Measurements from ENCODE around the gene ABHD1.
A peak's percentile ranks its signal among the peaks of the same experiment; 100 is the strongest.

ABHD1 gene

GRCh38 chr2:27086724-27087593 lies 36.7 kb upstream of the ABHD1 start, which contains the start of gene KHK:
KHK (plus strand) TSS chr2:27086772; CDS start chr2:27087260, 488 bp downstream.
- DNase-seq (ENCODE audit: low read depth) = no peak

- DNase-seq (ENCODE audit: low read depth) = no peak
Observed at GRCh38 chr2:27087823-27088410, 35.7 kb upstream of the ABHD1 start.

GRCh38 chr2:27088634-27089033 lies 35.0 kb upstream of the ABHD1 start:
- no peak for DNase-seq (ENCODE audit: low read depth)

DNA sequence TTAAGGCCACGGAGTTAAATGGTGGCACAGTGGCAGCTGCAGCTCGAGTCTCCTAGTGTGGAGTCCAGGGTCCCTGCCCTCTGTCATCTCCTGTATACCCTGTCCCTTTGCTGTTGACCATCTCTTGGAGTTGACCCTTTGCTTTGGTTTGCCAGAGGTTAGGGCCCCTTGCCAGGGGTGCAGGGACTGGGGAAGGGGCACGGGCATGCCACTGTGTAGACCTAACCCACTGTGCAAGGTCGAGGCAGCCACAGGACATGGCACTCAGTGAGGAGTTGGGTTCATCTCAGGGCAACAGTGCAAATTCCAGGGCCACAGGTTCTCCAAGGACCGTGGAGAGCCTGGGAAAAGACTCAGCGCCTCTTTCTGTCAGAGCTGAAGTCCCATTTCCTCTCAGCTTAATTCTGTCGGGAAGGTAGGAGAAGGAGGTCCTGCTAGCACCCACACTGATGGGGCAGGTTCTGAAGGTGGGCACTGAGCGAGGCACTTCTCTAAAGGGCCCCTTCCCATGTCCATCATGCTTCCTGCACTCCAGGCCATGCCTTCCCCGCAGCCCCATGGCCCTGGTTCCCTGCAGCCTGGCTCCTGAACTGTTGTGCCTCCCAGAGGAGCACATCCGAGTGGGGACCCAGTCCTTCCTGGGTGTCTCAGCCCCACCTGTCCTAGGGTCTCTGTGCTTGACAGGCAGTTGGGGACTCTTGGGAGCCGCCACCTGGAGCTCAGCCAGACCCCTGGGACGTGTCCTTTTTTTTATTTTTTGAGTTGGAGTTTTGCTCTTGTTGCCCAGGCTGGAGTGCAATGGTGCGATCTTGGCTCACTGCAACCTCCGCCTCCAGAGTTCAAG lies 34.3 kb upstream of the ABHD1 start:
- no peak for DNase-seq (ENCODE audit: low read depth)

GRCh38 chr2:27091746-27092695 lies 31.6 kb upstream of the ABHD1 start:
- DNase-seq (ENCODE audit: low read depth) = no peak

DNA sequence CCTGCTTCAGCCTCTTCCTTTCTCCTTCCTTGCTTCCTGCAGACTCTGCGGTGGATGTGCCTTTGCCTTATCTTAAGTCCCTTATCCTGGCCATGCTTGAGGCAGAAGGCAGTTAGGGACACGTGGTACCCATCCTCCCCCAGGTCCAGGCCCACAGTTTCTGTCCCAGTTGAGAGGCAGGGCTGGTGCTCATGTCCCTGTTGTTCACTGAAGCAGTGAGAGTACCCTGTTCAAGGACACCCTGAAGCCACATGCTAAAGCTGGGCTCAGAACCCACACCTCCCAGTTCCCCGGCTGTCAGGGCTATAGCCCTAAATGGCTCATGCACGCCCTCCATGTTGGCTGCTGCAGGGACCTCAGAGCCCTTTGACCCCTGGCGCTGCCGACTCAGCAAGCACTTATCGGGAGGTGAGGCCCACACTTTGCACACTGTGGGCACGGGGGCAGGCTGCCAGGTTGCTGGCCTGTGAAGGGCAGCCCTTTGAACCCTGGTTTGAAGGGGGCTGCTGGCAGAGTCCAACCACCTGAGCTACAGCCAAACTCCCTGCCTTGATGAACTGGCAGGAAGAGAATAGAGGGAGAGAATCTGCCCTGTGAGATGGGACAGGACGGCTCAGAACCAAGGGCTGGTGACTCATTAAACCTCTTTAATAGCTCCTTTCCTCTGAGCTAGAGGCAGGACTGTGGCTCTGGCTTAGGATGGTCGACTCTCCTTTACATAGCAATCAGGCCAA lies 30.8 kb upstream of the ABHD1 start:
- no peak for DNase-seq (ENCODE audit: low read depth)

DNA sequence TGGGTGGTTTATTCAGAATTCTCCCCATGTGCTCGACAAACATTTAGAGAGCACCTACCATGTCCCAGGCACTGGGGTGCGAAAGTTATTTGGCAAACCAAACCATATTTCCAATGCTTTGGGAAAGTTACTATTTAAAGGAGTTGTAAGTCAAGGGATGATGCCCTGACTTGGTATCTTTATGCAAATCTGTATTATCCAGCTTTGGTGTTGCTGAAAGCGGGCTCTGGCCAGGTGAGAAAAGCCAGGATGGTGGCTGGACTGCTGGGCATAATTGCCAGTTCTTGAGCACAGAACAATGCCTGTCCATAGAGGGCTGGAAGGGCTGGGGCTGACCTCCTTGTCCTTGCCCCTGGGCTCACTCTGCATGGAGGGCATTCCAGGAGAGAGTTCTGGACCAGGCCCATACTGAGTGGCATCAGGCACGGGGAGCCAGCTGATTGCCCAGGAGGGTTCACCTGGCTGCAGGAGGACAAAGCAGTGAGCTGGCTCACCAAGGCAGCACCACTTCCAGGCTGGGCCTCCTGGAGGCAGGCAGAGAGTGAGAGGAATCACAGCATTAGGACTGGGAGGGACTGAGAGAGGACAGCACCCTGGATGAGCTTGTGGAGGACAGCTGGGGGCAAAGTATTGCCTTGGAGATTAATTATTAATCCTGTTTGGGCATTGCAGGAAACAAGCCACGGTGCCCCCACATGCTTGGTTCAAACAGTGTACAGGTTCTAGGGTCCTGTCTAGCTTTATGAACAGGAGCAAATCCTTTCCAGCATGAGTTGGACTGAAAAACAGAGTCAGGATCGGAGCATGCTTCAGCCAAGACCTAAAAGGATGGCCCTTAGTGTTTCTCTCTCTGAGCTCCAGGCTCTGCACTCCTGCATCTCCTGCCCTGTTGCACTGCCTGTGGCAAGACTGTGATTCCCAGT lies 29.9 kb upstream of the ABHD1 start:
- no peak for DNase-seq (ENCODE audit: low read depth)

GRCh38 chr2:27094353-27094984 lies 29.1 kb upstream of the ABHD1 start:
- DNase-seq (ENCODE audit: low read depth) = no peak

- DNase-seq (ENCODE audit: low read depth) = no peak
Observed at GRCh38 chr2:27095427-27095744, 28.2 kb upstream of the ABHD1 start.

DNA sequence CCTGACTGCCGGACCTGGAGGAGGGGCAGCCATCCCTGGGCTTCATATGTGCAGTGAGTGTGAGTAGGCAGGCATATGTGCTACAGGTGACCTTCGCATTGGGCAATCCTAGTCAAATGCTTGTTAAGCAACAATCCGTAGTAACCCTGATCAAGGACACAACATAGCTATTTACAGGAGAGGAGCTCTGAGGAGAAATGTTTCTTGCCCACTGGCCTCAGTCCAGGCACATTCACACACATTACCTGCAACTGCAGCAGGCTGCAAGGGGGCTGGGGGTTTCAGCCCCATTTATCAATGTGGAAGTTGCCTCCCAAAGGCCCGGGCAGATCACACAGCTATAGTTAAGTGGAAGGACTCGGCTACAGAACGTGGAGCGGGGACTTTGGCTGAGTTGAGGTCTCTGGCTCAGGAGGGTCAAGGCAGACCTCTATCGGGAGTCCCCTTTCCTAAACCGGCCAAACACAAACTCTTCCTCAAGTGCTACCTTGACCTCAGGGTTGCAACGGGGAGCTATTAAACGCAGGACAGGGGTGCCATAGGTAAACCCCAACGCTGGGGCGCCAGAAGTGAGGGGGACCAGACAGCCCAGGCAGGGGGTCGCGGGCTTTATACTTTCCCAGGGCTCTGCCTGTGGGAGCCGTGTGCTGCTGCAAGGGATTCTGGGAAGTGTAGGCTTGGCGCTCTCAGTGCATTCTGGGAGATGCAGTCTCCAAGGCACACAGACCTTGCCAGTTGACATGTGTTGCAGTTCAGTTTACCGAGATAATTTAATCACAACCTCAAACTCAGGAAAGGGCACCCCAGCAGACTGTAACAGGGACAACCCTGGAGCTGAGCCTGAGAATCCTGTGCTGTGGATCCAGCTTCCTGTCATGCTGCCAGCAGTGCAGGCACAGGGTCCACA lies 27.6 kb upstream of the ABHD1 start:
- DNase-seq (ENCODE audit: low read depth) = peak; percentile 67

- DNase-seq (ENCODE audit: low read depth) = no peak
Observed at GRCh38 chr2:27096748-27097297, 26.8 kb upstream of the ABHD1 start.

DNA sequence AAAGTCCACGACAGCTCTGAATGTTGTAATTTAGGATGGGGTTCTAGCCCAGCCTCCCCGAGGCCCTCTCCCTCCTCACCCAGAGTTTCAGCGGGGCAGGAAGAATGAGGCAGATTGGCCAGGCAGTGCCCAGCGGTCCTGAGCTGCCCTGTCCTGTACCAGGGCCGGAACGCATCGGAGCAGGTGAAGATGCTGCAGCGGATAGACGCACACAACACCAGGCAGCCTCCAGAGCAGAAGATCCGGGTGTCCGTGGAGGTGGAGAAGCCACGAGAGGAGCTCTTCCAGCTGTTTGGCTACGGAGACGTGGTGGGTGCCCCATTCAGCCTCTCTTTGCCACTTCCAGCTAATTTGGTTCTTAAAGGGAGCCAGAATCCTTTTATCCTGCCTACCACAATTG lies 26.3 kb upstream of the ABHD1 start:
- no peak for DNase-seq (ENCODE audit: low read depth)

- DNase-seq (ENCODE audit: low read depth) = no peak
Observed at GRCh38 chr2:27099334-27099955, 24.2 kb upstream of the ABHD1 start.

DNA sequence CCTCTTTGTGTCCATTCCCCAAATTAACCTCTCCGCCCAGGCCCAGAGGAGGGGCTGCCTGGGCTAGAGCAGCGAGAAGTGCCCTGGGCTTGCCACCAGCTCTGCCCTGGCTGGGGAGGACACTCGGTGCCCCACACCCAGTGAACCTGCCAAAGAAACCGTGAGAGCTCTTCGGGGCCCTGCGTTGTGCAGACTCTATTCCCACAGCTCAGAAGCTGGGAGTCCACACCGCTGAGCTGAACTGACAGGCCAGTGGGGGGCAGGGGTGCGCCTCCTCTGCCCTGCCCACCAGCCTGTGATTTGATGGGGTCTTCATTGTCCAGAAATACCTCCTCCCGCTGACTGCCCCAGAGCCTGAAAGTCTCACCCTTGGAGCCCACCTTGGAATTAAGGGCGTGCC lies 23.6 kb upstream of the ABHD1 start:
- DNase-seq (ENCODE audit: low read depth) = no peak

DNA sequence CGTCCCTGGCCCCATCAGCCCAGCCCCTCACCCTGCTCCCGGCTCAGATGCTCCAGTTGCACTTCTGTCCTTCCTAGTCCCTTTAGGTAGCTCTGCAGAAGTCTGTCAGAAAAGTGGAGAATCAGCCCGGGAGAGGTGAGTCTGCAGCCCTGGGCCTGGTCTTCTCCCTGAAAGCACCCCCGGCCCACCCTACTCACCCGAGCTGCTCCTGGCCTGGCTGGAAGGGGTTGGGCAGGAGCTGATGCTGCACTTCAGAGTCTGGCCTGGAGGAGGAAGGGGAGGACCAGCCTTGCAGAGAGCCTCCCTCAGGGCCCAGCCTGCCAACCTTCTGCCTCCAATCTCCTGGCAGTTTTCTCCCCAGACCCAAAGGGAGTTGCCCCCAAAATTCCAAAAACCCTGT lies 21.3 kb upstream of the ABHD1 start:
- no peak for DNase-seq (ENCODE audit: low read depth)

DNA sequence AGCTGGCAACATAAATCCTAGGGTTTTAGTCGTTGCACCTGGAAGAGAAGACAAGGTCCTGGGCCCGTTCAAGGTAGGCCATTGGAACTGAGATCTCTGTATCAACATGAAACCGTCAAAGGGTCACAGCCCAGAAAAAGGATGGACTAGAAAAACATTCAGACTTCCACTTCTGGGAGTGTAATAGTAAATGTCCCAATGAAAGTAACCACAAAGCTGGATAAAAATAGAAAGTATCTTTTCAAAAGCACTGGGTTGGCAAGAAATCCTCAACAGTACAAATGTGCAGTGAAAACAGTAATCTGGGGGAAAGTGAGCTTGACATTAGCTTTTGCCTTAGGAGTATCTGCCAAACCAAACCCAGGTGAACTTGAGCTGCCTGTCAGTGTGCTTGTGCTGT lies 17.6 kb upstream of the ABHD1 start:
- DNase-seq (ENCODE audit: low read depth) = no peak

GRCh38 chr2:27108221-27108620 lies 15.4 kb upstream of the ABHD1 start:
- DNase-seq (ENCODE audit: low read depth) = no peak

- DNase-seq (ENCODE audit: low read depth) = no peak
Observed at GRCh38 chr2:27109083-27109482, 14.5 kb upstream of the ABHD1 start.
